Measurements from ENCODE around the gene PCK2. TPM values are rescaled to one million over a fixed set of nuclear protein-coding genes. Genes with fewer than 3 reads are reported as not detected.

PCK2 gene
- total RNA-seq, 2 donors from 2014 or later: 1.8 to 10.7 TPM

GRCh38 chr14:24135584-24135833 lies 41.4 kb downstream of the PCK2 start:
- peak overlapping the region; percentile 89 to 94 for H3K27ac ChIP-seq
- no peaks in the 10 kb centered on the region for H3K9me3 ChIP-seq
- no peak for TF ChIP-seq CTCF (IDR thresholded peaks at IDR 0.05)
- no peak for DNase-seq (ENCODE audit: low spot score)
- H3K36me3 ChIP-seq: peaks cover 19% of the 10 kb centered on the region
- H3K27me3 ChIP-seq: no peaks in the 10 kb centered on the region
- H3K4me1 ChIP-seq: peaks cover 0 to 71% of the 10 kb centered on the region in 2 donors
- peak overlapping the region; percentile 92 to 98 for H3K4me3 ChIP-seq

GRCh38 chr14:24135834-24136683 lies 41.9 kb downstream of the PCK2 start, which contains the start of gene PSME1:
PSME1 (plus strand) TSS chr14:24136194; CDS start chr14:24136263, 69 bp downstream.
- peak; percentile 88 for DNase-seq (ENCODE audit: low spot score)
- H3K4me1 ChIP-seq: peaks cover 0 to 70% of the 10 kb centered on the region in 2 donors
- H3K36me3 ChIP-seq: peaks cover 19% of the 10 kb centered on the region
- H3K27me3 ChIP-seq: no peaks in the 10 kb centered on the region
- peak in 1 of 2 donors; percentile 19 for TF ChIP-seq CTCF (IDR thresholded peaks at IDR 0.05)
- H3K27ac ChIP-seq: peak within 1 kb of the TSS; percentile 89 to 94
- no peaks in the 10 kb centered on the region for H3K9me3 ChIP-seq
- H3K4me3 ChIP-seq: peak within 1 kb of the TSS; percentile 92 to 98

GRCh38 chr14:24136684-24137528 lies 42.8 kb downstream of the PCK2 start:
- peaks cover 19% of the 10 kb centered on the region for H3K36me3 ChIP-seq
- peak overlapping the region; percentile 92 to 98 for H3K4me3 ChIP-seq
- H3K27ac ChIP-seq: peak overlapping the region; percentile 89 to 94
- H3K4me1 ChIP-seq: peaks cover 0 to 63% of the 10 kb centered on the region in 2 donors
- H3K27me3 ChIP-seq: no peaks in the 10 kb centered on the region
- H3K9me3 ChIP-seq: no peaks in the 10 kb centered on the region
- no peak for DNase-seq (ENCODE audit: low spot score)
- TF ChIP-seq CTCF (IDR thresholded peaks at IDR 0.05): no peak

- H3K4me3 ChIP-seq: no peak overlapping the region
- H3K27ac ChIP-seq: peak overlapping the region in 1 of 2 donors; percentile 94
- peaks cover 19% of the 10 kb centered on the region for H3K36me3 ChIP-seq
- H3K9me3 ChIP-seq: no peaks in the 10 kb centered on the region
- H3K4me1 ChIP-seq: peaks cover 0 to 61% of the 10 kb centered on the region in 2 donors
- TF ChIP-seq CTCF (IDR thresholded peaks at IDR 0.05): no peak
- no peaks in the 10 kb centered on the region for H3K27me3 ChIP-seq
- DNase-seq (ENCODE audit: low spot score): no peak
Measured at GRCh38 chr14:24137529-24138395, 43.7 kb downstream of the PCK2 start.
